Ovary (tissue), 9 donors: ENCODE data around the gene MICALL2. TPM values are rescaled to one million over a fixed set of nuclear protein-coding genes. Genes with fewer than 3 reads are reported as not detected.

ENCODE experiments used
- DNase-seq, 5 donors: peaks; one replicate each; pipeline ENCODE4 v3.0.0-alpha.2; 2019 to 2020
- H3K27ac ChIP-seq, 2 donors: fragments of 200-600 bp; one replicate each; pipeline versions ENCODE4 v1.5.1 to v1.8.0; 2019 to 2022
- H3K27me3 ChIP-seq: fragments of 200-600 bp; one replicate; pipeline ENCODE4 v1.8.0; 2022
- H3K36me3 ChIP-seq: fragments of 200-600 bp; sonication (generic); one replicate; pipeline ENCODE4 v1.5.1; 2019
- H3K4me1 ChIP-seq: one replicate; pipeline ENCODE4 v1.8.1; 2013; ENCODE audit warnings: mild to moderate bottlenecking, moderate library complexity; ENCODE audit not compliant: insufficient read depth
- H3K4me3 ChIP-seq: fragments of 200-600 bp; sonication (generic); one replicate; pipeline ENCODE4 v1.5.1; 2017
- H3K9me3 ChIP-seq, 2 donors: fragments of 200-600 bp in 1 of 2; sonication (generic) in 1 of 2; one replicate each; pipeline versions ENCODE4 v1.5.1 to v1.8.1; 2013 to 2019; ENCODE audit warnings: mild to moderate bottlenecking in 1 of 2, moderate library complexity in 1 of 2
- EP300 ChIP-seq: sonication (generic); formaldehyde crosslinking; IDR thresholded peaks from one replicate; pipeline ENCODE4 v1.6.1; 2017; ENCODE audit warnings: antibody characterized with exemption
- POLR2A ChIP-seq: fragments of 450-650 bp; IDR thresholded peaks from one replicate; pipeline ENCODE4 v1.6.1; 2017; ENCODE audit warnings: antibody characterized with exemption, mild to moderate bottlenecking, moderate library complexity
- WGBS, 3 donors: extraction: QIAGEN DNeasy Blood & Tissue Kit in 1 of 3; methylation state at CpG; one replicate each; pipeline versions ENCODE4 v1.1.5 to v1.1.7; 2013 to 2017; 5-methylcytosine and 5-hydroxymethylcytosine counted together
- intact Hi-C, 4 donors: fragments of 100-400 bp; cut with DNase I; formaldehyde crosslinking; loops; one replicate each; pipeline versions ENCODE4 v1.11.0 to v1.15.1; 2022 to 2023
- polyA plus RNA-seq, 2 donors: library from polyadenylated mRNA; stranded (reverse); fragments of 200-250 nt in 1 of 2; fragments of 350-450 nt in 1 of 2; fragmentation: Illumina TruSeq in 1 of 2; extraction: RNeasy Lipid Tissue Mini Kit (QIAGEN cat#74804) in 1 of 2; gene quantifications; one replicate each; pipeline ENCODE4 v1.2.3, GENCODE V29; 2013 to 2014
- total RNA-seq, 7 donors: library from RNA; depleted of rRNA in 2 of 7; stranded (reverse); fragments of >200 nt in 2 of 7; fragmentation: NEBNext Ultra II Directional in 3 of 7; extraction: Animal tissue kit (Norgen Biotek cat#: 25700) in 3 of 7; gene quantifications; one replicate each; pipeline versions ENCODE4 v1.1.0 to v1.2.4, GENCODE V29; 2016 to 2023
- TF ChIP-seq, protein P1 (sequence below), 3 donors: fragments of 450-650 bp in 2 of 3; fragments of 200-600 bp in 1 of 3; IDR thresholded peaks; one replicate each; pipeline versions ENCODE4 v1.5.1 to v1.8.0; 2016 to 2022; ENCODE audit warnings: antibody characterized with exemption in 3 of 3, mild to moderate bottlenecking in 1 of 3
- donor health status: DM: no; HTN: no; CAD: no; lungs with moderate emphysema.
- donor health status: DM: no; HTN: no; CAD: no.
- donor health status: Bipolar disorder and iron deficiency.
- donor health status: DM: yes; HTN: yes; CAD: no.
- donor health status: DM: no; HTN: no; CAD: no.
- donor health status: DM: yes; HTN: yes; CAD: no.

Gene MICALL2
- total and polyA plus RNA-seq, 9 donors = 0.95 to 13.4 (median 6.5) TPM

GRCh38 chr7:1402110-1402790 is 57.0 kb downstream of the MICALL2 start:
- no peaks in the 10 kb centered on the region for H3K36me3 ChIP-seq
- TF ChIP-seq EP300 (no peak), POLR2A (no peak)
- TF ChIP-seq, protein P1, sequence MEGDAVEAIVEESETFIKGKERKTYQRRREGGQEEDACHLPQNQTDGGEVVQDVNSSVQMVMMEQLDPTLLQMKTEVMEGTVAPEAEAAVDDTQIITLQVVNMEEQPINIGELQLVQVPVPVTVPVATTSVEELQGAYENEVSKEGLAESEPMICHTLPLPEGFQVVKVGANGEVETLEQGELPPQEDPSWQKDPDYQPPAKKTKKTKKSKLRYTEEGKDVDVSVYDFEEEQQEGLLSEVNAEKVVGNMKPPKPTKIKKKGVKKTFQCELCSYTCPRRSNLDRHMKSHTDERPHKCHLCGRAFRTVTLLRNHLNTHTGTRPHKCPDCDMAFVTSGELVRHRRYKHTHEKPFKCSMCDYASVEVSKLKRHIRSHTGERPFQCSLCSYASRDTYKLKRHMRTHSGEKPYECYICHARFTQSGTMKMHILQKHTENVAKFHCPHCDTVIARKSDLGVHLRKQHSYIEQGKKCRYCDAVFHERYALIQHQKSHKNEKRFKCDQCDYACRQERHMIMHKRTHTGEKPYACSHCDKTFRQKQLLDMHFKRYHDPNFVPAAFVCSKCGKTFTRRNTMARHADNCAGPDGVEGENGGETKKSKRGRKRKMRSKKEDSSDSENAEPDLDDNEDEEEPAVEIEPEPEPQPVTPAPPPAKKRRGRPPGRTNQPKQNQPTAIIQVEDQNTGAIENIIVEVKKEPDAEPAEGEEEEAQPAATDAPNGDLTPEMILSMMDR (IDR thresholded peaks at IDR 0.05) = no peak
- H3K27me3 ChIP-seq = no peaks in the 10 kb centered on the region
- H3K4me1 ChIP-seq = no peaks in the 10 kb centered on the region
- intact Hi-C loops = no loop called here
- peaks cover 0 to 10% of the 10 kb centered on the region in 2 donors for H3K9me3 ChIP-seq
- H3K27ac ChIP-seq = no peak overlapping the region
- 81 to 88% (median 82%) methylated on average over 12 of the region's 12 CpGs for WGBS, 3 donors
- no peak for DNase-seq
- H3K4me3 ChIP-seq = no peak overlapping the region

DNA sequence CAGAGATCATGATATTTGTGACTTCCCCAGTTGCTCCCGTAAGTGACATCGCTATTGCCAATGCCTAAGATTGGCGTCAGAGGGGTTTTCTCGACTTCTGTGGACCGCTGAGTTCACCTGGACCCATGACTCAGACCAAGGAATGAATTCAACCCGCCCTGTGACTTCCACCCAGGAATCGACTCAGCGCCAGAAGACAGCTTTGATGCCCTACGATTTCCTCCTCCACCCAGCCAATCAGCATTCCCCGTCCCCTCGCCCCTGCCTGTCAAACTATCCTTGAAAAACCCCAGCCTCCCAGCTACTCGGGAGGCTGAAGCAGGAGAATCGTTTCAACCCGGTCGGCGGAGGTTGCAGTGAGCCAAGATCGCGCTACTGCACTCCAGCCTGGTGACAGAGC is 58.3 kb downstream of the MICALL2 start:
- no peak for DNase-seq
- H3K4me3 ChIP-seq = no peak overlapping the region
- no peaks in the 10 kb centered on the region for H3K27me3 ChIP-seq
- 35 to 44% (median 44%) methylated on average over 18 of the region's 18 CpGs for WGBS, 3 donors
- TF ChIP-seq, protein P1 (IDR thresholded peaks at IDR 0.05) = no peak
- TF ChIP-seq EP300 (no peak), POLR2A (no peak)
- H3K4me1 ChIP-seq = no peaks in the 10 kb centered on the region
- H3K9me3 ChIP-seq = peaks cover 0 to 10% of the 10 kb centered on the region in 2 donors
- H3K27ac ChIP-seq = no peak overlapping the region
- intact Hi-C loops = no loop called here
- H3K36me3 ChIP-seq = no peaks in the 10 kb centered on the region

DNA sequence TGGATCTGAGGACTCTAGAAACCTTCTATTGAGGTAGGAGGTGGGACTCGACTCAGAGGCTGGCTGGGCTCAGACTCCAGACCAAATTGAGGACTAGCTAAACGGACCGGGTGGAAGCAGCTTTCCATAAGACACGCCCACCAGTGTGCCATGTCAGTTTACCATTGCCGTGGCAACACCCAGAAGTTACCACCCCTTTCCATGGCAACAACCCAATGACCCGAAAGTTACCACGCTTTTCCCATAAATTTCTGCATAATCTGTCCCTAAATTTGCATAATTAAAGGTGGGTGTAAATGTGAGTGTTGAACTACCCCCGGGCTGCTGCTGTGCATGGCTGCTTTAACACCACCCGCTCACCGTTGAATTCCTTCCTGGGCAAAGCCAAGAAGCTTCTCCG is 58.9 kb downstream of the MICALL2 start:
- Histone ChIP-seq H3K9me3 (peaks cover 0 to 10% of the 10 kb centered on the region in 2 donors), H3K4me1 (no peaks in the 10 kb centered on the region), H3K4me3 (no peak overlapping the region), H3K27ac (no peak overlapping the region), H3K27me3 (no peaks in the 10 kb centered on the region), H3K36me3 (no peaks in the 10 kb centered on the region)
- intact Hi-C loops = no loop called here
- WGBS, 3 donors = 32 to 42% (median 39%) methylated on average over 11 of the region's 11 CpGs
- DNase-seq = no peak
- TF ChIP-seq, protein P1 (IDR thresholded peaks at IDR 0.05) = no peak
- TF ChIP-seq EP300 (no peak), POLR2A (no peak)

- no peaks in the 10 kb centered on the region for H3K4me1 ChIP-seq
- H3K27ac ChIP-seq = no peak overlapping the region
- H3K9me3 ChIP-seq = peaks cover 0 to 24% of the 10 kb centered on the region in 2 donors
- no peak for DNase-seq
- no peaks in the 10 kb centered on the region for H3K27me3 ChIP-seq
- no peak overlapping the region for H3K4me3 ChIP-seq
- TF ChIP-seq POLR2A (no peak), EP300 (no peak)
- TF ChIP-seq, protein P1 (IDR thresholded peaks at IDR 0.05) = no peak
- H3K36me3 ChIP-seq = no peaks in the 10 kb centered on the region
- 78 to 82% (median 79%) methylated on average over 12 of the region's 12 CpGs for WGBS, 3 donors
- intact Hi-C loops = no loop called here
These were observed 61.6 kb downstream of the MICALL2 start for GRCh38 chr7:1397491-1398327.
